ENCODE measurements around the gene ALX4.

ALX4 gene

DNA sequence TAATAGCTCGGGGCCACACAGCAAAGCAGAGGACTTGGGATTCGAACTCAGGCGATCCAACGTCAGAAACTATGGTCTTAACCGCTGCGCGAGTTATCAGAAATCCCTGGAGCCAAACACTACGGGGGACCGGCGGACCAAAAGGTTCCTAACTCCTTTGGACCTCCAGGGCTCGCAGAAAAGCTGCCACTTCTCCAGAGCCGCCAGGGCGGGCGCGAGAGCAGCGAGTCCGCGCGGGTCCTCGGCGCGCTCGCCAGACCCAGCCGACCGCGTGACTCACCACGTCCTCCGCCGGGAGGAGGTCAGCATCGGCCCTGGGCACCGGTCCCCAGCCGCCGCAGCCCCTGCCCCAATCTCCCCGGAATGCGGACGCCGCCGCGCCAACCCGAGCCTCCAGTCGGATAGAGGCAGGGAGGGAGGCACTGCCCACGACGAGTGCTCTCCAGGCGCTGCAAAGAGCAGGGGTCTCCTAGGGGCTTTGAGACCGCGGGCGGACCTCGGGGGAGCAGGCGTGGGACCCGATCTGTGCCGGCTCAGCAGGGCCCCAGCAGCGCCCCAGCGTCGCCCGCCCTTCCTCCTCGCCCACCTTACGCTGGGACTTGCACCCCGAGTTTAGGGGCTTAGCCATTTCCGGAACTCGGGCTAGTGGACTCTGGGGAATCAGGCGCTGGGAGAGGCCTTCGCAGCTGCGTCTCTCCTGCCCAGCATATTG, 6.2 kb upstream of the ALX4 start:
- DNase-seq: no peak

GRCh38 chr11:44314733-44315132, 4.8 kb upstream of the ALX4 start:
- no peak for DNase-seq

DNA sequence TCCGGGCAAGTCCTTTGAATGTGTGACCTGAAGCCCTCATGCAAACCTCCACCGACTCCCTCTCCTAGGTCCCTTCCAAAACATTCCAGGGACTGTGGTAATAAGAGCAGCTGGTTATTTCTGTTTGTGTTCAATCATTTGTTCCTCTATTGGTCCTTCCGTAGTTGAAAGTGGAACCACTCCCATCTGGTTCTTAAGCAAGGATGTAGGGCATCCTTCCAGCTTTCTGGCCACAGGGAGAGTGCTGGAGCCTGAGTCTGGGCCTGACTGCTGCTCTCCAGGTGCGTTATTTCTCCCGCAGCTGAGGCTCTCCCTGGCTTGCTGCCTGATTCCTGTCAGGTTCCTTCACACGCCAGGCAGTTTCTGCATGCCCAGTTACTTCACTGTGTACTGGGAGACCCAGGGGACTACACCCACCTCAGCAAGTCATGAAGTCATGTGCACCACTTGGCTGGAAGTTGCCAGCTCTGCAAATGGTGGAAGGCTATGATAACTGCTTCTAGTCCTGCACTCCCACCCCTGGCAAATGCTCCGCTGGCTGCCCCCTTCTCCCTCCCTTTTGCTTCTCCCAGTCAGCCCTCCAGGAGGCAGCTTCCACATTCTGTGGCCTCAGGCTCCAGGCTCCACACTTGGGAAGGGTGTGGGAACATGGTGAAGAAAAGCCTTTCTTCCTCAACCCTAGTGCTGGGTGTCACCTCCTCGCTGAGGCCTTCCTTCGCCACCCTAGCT, 4.0 kb upstream of the ALX4 start:
- DNase-seq: no peak

DNA sequence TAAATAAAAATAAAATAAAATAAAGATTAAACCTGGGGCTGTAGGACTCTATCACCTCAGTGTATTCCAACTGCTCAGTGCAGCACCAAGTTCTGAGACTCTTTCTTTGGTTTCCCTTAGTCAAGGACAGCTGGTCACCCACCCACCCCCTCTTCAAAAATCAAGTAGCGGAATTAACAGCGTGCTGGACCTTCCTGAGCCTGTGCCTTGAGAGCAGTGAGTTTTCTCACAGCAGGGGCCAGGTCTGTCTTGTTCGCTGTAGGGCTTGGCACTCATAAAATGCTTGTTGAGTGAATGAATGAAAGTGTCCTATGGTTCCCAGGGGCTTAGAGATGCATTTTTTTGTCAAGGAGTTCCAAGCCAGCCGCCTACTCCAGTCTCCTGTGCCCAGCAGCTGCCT, 2.9 kb upstream of the ALX4 start:
- DNase-seq: no peak

GRCh38 chr11:44311339-44312261, 1.7 kb upstream of the ALX4 start:
- DNase-seq: no peak

GRCh38 chr11:44310463-44311272, 729 bp upstream of the ALX4 start:
- no peak for DNase-seq

GRCh38 chr11:44310206-44310462, 195 bp upstream of the ALX4 start:
- DNase-seq: no peak

GRCh38 chr11:44308923-44309477, 939 bp downstream of the ALX4 start:
- no peak for DNase-seq

GRCh38 chr11:44308256-44308922, 1.6 kb downstream of the ALX4 start:
- DNase-seq: no peak

DNA sequence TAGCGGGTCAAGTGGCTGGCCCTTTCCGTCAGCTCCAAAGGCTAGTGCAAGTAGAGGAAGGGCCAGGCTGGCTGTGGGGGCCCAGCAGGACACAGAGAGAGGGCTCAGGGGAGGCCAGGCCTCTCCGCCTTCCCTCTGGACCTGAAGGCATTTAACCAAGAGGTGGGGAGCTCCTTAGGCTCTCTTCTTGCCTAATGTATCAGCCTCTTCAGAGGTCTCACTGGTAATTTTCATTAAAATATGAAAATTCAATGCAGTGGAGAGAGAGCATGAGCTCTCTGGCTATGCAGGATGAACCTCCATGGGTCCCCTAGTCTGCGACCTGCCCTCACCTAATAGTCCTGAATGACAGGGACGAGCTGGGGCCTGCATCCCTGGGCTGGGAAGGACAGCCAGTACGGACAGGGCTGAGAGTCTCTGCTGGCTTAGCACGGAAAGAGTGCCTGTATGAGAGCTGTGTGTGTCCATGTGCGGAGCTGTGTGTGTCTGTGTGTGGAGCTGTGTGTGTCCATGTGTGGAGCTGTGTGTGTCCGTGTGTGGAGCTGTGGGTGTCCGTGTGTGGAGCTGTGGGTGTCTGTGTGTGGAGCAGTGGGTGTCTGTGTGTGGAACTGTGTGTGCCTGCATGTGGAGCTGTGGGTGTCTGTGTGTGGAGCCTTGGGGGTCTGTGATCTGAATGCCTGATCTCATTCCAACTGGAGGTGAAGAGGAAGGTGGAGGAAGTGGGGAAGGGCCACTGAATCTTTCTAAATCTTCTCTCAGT, 2.4 kb downstream of the ALX4 start:
- DNase-seq: no peak

- DNase-seq: no peak
Observed at GRCh38 chr11:44306918-44307244, 3.1 kb downstream of the ALX4 start.

DNA sequence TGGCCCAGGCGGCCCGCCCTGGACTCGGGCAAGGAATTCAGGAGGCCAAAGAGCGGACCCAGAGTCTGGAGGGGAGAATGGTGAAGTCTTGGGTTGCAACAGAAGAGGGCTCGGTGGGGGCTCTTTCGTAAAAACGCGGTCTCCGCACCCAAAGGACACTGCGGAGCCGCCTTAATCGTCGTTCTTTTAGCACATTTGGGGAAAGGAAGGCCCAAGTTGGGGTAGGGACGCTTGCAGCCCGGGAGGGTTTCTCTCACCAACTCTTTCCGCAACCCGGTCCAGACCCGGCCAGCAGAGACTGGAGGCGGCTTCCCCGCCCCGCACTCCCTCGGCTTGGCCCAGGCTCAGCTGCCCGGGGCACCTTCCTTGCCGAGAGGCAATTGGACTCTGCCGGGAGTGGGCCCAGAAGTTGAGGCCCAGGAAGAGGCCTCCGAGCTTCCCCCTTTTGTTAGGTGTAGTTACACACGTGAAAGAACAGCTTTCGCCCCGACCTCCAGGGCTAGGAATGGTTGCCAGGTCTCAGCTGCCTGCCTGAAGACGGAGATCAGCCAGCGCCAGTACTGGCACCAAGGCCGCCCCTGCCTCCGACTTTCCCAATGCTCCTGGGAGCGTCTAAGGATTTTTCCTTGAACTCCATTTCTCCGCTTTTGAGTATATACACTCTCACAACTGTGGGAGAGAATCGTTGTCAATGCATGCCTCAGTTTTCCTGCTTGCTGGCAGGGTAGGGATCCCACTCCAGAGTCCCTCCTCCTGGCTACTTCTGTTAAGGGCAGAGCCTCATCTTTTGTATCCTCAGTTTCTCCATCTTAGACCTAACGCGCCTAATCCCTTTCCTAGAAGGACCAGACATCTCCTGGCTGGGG, 3.7 kb downstream of the ALX4 start:
- DNase-seq: no peak

DNA sequence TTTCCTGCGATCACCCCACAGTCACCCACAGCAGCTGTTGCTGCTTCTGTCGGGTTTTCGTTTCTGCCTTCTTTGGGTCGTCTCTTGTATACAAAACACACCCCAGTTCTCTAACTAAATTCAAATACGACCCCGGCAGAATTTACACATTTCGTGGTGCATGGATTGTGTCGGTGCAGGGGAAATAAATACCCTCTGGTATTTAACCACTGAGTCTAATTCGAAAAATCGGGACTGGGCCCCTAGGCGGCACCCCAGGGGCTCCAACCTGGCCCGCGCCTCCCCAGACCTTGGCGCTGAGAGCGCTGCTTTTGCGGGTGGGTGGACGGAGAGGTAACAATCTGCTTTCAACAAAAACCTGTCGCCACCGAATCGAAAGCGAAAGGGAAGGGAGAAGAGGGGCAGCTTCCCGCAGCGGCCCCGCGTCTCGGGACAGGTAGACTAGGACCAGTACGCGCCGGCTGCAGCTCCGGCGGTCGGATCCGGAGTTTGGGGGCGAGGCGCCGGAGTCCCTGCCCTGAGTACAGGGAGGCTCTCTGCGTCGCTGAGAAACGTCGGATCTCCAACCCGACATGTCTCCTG, 4.4 kb downstream of the ALX4 start:
- DNase-seq: no peak

DNA sequence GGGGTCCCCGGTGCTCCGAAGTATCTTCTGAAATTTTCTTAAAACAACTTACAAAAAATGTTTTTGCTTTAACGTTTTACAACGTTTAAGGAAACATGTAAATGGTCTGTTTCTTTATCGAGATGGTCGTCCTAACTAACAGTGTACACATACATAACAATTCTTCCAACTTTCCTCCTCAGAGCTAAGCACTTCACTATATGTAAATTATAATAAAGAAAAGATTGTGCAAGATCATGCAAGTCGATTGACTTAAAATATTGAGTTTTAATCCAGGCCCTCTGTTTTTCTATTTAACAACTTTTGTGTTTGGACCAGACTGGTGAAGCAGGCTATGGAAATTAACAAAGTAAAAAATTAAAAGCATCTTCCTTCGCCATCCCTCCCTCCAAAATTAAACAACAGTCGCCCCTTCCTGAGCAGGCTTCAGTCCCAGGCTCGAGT, 4.9 kb downstream of the ALX4 start:
- DNase-seq: no peak

DNA sequence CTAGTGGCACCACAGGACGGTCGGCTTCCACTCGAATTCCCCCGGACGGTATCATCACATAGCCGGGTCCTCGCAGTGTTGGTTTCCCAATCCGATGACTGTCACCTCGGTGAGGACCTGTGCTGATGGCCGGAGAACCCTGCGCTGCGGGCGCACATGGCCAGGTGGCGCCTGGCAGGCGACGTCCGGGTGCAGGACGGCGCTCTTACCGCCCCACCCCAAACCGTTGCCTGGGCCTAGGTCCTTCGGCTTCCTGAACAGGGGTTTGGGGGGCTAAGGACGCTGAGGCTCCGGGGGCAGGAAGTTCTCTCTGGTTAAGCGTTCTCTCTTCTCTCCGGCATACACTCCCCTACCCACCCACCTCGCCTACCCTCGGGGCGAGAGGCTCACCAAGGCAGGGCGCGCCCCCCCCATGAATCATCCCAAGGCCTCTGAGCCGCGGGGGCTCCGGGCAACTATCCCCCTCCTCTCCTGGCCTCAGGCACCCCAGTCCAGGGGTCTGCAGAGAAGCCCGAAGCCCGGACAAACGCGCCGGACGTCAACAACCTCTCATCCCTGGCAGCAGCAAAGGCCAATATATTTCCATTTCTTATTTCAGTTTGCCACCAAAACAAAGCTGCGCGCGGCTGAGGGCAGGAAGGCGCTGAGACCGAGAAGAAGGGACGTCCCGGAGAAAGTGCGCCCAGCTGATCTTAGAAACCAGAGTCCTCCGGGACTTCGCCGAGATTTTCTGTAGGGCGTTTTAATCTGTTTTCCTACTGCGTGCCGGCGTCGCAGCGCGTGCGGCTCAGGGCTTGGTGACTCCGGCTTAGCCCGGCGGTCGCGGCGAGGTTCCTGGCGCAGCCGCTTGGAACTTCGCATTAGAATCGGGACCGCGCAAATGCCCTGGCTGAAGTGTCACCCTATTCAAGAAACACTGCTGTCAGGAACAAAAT, 5.6 kb downstream of the ALX4 start:
- peak in 1 of 2 donors; percentile 9 for DNase-seq

- no peak for DNase-seq
Observed at GRCh38 chr11:44303401-44303938, 6.5 kb downstream of the ALX4 start.

DNA sequence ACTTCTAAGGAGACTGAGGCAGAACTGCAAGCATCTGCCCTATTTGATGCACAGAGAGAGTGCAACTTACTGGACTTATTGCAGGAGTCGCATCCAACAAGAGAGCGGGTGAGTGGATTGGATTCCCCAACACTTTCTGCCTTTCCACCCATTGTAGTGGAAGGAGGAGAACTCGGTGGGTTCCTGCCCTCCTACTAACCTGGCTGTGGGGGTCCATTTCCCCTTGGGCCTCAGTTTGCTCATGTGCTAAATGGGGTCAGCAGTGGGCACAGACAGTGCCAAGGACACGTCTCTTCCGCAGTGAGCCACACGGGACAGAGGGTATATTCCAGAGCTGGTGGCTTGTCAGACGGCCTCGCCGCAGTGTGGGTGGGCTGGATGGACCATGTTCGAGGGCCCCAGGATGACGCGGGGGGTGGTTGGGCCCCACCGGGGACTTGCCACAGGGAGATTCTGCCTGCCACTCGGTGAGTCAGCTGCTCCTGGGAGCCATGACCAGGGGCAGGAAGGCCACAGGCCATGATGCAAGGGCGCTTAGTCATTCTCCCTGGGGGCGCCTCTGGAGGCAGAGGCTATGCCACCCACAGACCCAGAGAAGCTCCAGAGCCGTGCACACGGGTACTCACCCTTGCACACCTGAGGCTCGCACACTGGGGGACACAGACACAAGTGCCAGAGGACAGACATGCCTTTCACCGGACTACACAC, 8.2 kb downstream of the ALX4 start:
- peak; percentile 23 to 56 for DNase-seq

Data from inflammatory macrophage (primary cell).